Astrocyte (in vitro differentiated cells and primary cell): ENCODE results near the gene GDAP1L1. TPM values are rescaled to one million over a fixed set of nuclear protein-coding genes. Genes with fewer than 3 reads are reported as not detected.
"Not testable (repeated sequence)": the region's sequence is repeated elsewhere in the genome, so short reads cannot be mapped to it uniquely, and the experiment has no call there.

Experiments used
- DNase-seq: peaks from one replicate; pipeline ENCODE4 v3.0.0-alpha.2; 2010; ENCODE audit warnings: low read depth
- FAIRE-seq: peaks from 2 replicates; lab custom pipeline; 2011; peaks lifted over from hg19 to GRCh38; lab: Jason Lieb, UNC
- H2AFZ ChIP-seq: 2 replicates; pipeline ENCODE4 v1.6.0; 2012; ENCODE audit warnings: low read depth, low read length, inconsistent platforms
- H3K27ac ChIP-seq: 2 replicates; pipeline ENCODE4 v1.5.1; 2011; ENCODE audit warnings: low read depth, low read length, inconsistent platforms
- H3K27me3 ChIP-seq: 2 replicates; pipeline ENCODE4 v1.6.0; 2011; ENCODE audit warnings: low read length, inconsistent platforms; ENCODE audit not compliant: insufficient read depth
- H3K36me3 ChIP-seq: 2 replicates; pipeline ENCODE4 v1.5.1; 2011; ENCODE audit warnings: low read length, inconsistent platforms; ENCODE audit not compliant: insufficient read depth
- H3K4me1 ChIP-seq: 2 replicates; pipeline ENCODE4 v1.5.1; 2011; ENCODE audit warnings: low read length, inconsistent platforms; ENCODE audit not compliant: insufficient read depth
- H3K4me2 ChIP-seq: 2 replicates; pipeline ENCODE4 v1.6.0; 2012; ENCODE audit warnings: low read length, inconsistent platforms
- H3K4me3 ChIP-seq: 2 replicates; pipeline ENCODE4 v1.5.1; 2011; ENCODE audit warnings: low read depth, mild to moderate bottlenecking, low read length, inconsistent platforms; ENCODE audit not compliant: insufficient read depth
- H3K79me2 ChIP-seq: 2 replicates; pipeline ENCODE4 v1.6.0; 2012; ENCODE audit warnings: mild to moderate bottlenecking, low read length, inconsistent platforms; ENCODE audit not compliant: insufficient read depth
- H3K9ac ChIP-seq: 2 replicates; pipeline ENCODE4 v1.6.0; 2012; ENCODE audit warnings: mild to moderate bottlenecking, low read length, inconsistent platforms
- H3K9me3 ChIP-seq: 2 replicates; pipeline ENCODE4 v1.5.1; 2012; ENCODE audit warnings: low read depth, mild to moderate bottlenecking, low read length, inconsistent platforms; ENCODE audit not compliant: insufficient read depth
- H4K20me1 ChIP-seq: 2 replicates; pipeline ENCODE4 v1.6.0; 2012; ENCODE audit warnings: low read length, inconsistent platforms; ENCODE audit not compliant: insufficient read depth
- H3K27ac Mint-ChIP-seq: one replicate; pipeline ENCODE4 v1.8.0; 2021; ENCODE audit warnings: mild to moderate bottlenecking, mixed read lengths; ENCODE audit not compliant: unreplicated experiment
- H3K27me3 Mint-ChIP-seq: one replicate; pipeline ENCODE4 v1.8.0; 2021; ENCODE audit warnings: low read depth, mixed read lengths; ENCODE audit not compliant: unreplicated experiment
- H3K36me3 Mint-ChIP-seq: one replicate; pipeline ENCODE4 v1.8.0; 2021; ENCODE audit warnings: low read depth, mixed read lengths; ENCODE audit not compliant: unreplicated experiment
- H3K4me1 Mint-ChIP-seq: one replicate; pipeline ENCODE4 v1.8.0; 2021; ENCODE audit warnings: low read depth, mixed read lengths; ENCODE audit not compliant: unreplicated experiment
- H3K4me3 Mint-ChIP-seq: one replicate; pipeline ENCODE4 v1.8.0; 2021; ENCODE audit warnings: mild to moderate bottlenecking, moderate library complexity, mixed read lengths; ENCODE audit not compliant: unreplicated experiment
- H3K9me3 Mint-ChIP-seq: one replicate; pipeline ENCODE4 v1.8.0; 2021; ENCODE audit warnings: mild to moderate bottlenecking, mixed read lengths; ENCODE audit not compliant: unreplicated experiment
- CTCF ChIP-seq: IDR thresholded peaks from 2 replicates; pipeline ENCODE4 v1.5.1; 2011; ENCODE audit warnings: low read depth, mild to moderate bottlenecking, inconsistent platforms, low read length, moderate library complexity; ENCODE audit not compliant: insufficient read depth
- EZH2 ChIP-seq: IDR thresholded peaks from 2 replicates; pipeline ENCODE4 v1.6.1; 2012; ENCODE audit warnings: mild to moderate bottlenecking, low read length, inconsistent platforms; ENCODE audit not compliant: insufficient read depth
- total RNA-seq: library from RNA; stranded (reverse); gene quantifications from 2 replicates; pipeline ENCODE4 v1.2.1, GENCODE V29; 2021

GDAP1L1 gene
- total RNA-seq, 1 donor from 2014 or later, result 0.64 TPM

- DNase-seq (no peak), FAIRE-seq (no peak)
- Histone ChIP-seq H3K27me3 (no peaks in the 10 kb centered on the region), H3K9ac (no peak overlapping the region), H2AFZ (no peak overlapping the region), H3K4me1 (no peaks in the 10 kb centered on the region), H4K20me1 (no peaks in the 10 kb centered on the region), H3K4me2 (no peak overlapping the region), H3K4me3 (no peak overlapping the region), H3K9me3 (no peaks in the 10 kb centered on the region), H3K27ac (no peak overlapping the region), H3K79me2 (no peaks in the 10 kb centered on the region), H3K36me3 (no peaks in the 10 kb centered on the region)
- Mint-ChIP-seq H3K27ac (no peak overlapping the region), H3K36me3 (no peaks in the 10 kb centered on the region), H3K9me3 (peaks cover 2% of the 10 kb centered on the region), H3K4me3 (no peak overlapping the region), H3K4me1 (no peaks in the 10 kb centered on the region), H3K27me3 (peaks cover 2% of the 10 kb centered on the region)
- TF ChIP-seq EZH2 (no peak), CTCF (no peak)
These were observed 72.8 kb downstream of the GDAP1L1 start for GRCh38 chr20:44319839-44320422.

GRCh38 chr20:44324343-44324742 lies 77.2 kb downstream of the GDAP1L1 start:
- H3K27ac ChIP-seq, result no peak overlapping the region
- H3K27me3 ChIP-seq, result no peaks in the 10 kb centered on the region
- H3K4me1 ChIP-seq, result no peaks in the 10 kb centered on the region
- no peaks in the 10 kb centered on the region for H3K4me1 Mint-ChIP-seq
- no peak for DNase-seq
- H3K36me3 ChIP-seq, result no peaks in the 10 kb centered on the region
- H3K9ac ChIP-seq, result no peak overlapping the region
- H3K36me3 Mint-ChIP-seq, result no peaks in the 10 kb centered on the region
- H2AFZ ChIP-seq, result no peak overlapping the region
- H4K20me1 ChIP-seq, result no peaks in the 10 kb centered on the region
- no peaks in the 10 kb centered on the region for H3K79me2 ChIP-seq
- no peak overlapping the region for H3K27ac Mint-ChIP-seq
- no peaks in the 10 kb centered on the region for H3K9me3 ChIP-seq
- H3K27me3 Mint-ChIP-seq, result peaks cover 6% of the 10 kb centered on the region
- no peak for FAIRE-seq
- no peak overlapping the region for H3K4me2 ChIP-seq
- TF ChIP-seq CTCF (no peak), EZH2 (no peak)
- no peak overlapping the region for H3K4me3 Mint-ChIP-seq
- H3K4me3 ChIP-seq, result no peak overlapping the region
- H3K9me3 Mint-ChIP-seq, result no peaks in the 10 kb centered on the region

GRCh38 chr20:44326391-44327159 lies 79.5 kb downstream of the GDAP1L1 start:
- H3K4me2 ChIP-seq, result peak overlapping the region; percentile 70
- Mint-ChIP-seq H3K4me1 (no peaks in the 10 kb centered on the region), H3K9me3 (no peaks in the 10 kb centered on the region), H3K4me3 (no peak overlapping the region), H3K36me3 (no peaks in the 10 kb centered on the region), H3K27ac (no peak overlapping the region), H3K27me3 (peaks cover 6% of the 10 kb centered on the region)
- no peak overlapping the region for H3K27ac ChIP-seq
- FAIRE-seq (no peak), DNase-seq (no peak)
- H4K20me1 ChIP-seq, result no peaks in the 10 kb centered on the region
- H3K4me1 ChIP-seq, result no peaks in the 10 kb centered on the region
- no peak for TF ChIP-seq CTCF
- no peak for TF ChIP-seq EZH2
- H3K9me3 ChIP-seq, result no peaks in the 10 kb centered on the region
- no peaks in the 10 kb centered on the region for H3K27me3 ChIP-seq
- H3K79me2 ChIP-seq, result no peaks in the 10 kb centered on the region
- H3K9ac ChIP-seq, result no peak overlapping the region
- H2AFZ ChIP-seq, result peak overlapping the region; percentile 41
- no peaks in the 10 kb centered on the region for H3K36me3 ChIP-seq
- no peak overlapping the region for H3K4me3 ChIP-seq

- H3K9me3 Mint-ChIP-seq, H3K79me2 ChIP-seq, H3K9me3 ChIP-seq, H4K20me1 ChIP-seq, H2AFZ ChIP-seq, FAIRE-seq, H3K36me3 ChIP-seq, DNase-seq, H3K4me3 ChIP-seq, H3K9ac ChIP-seq, H3K27me3 Mint-ChIP-seq, H3K27me3 ChIP-seq, H3K27ac Mint-ChIP-seq, H3K4me1 Mint-ChIP-seq, H3K36me3 Mint-ChIP-seq, H3K4me2 ChIP-seq, H3K4me1 ChIP-seq, H3K27ac ChIP-seq, H3K4me3 Mint-ChIP-seq: not testable (repeated sequence)
These were observed 80.6 kb downstream of the GDAP1L1 start for GRCh38 chr20:44327748-44328147.
